Kidney (tissue), 14 donors: ENCODE data around the gene ZNF710. TPM values are rescaled to one million over a fixed set of nuclear protein-coding genes. Genes with fewer than 3 reads are reported as not detected.

ENCODE experiments used
- DNase-seq, 5 donors: peaks; one replicate each; pipeline ENCODE4 v3.0.0-alpha.2; 2013 to 2020
- FAIRE-seq: peaks from 2 replicates; lab custom pipeline; 2012; peaks lifted over from hg19 to GRCh38; lab: Jason Lieb, UNC
- H3K27ac ChIP-seq, 2 donors: one replicate each; pipeline ENCODE4 v1.7.0; 2013; ENCODE audit warnings: low read depth in 2 of 2, low read length in 2 of 2, inconsistent platforms in 1 of 2
- H3K27me3 ChIP-seq: one replicate; pipeline ENCODE4 v1.7.1; 2013; ENCODE audit warnings: low read length, inconsistent platforms; ENCODE audit not compliant: control insufficient read depth, insufficient read depth
- H3K36me3 ChIP-seq, 3 donors: one replicate each; pipeline versions ENCODE4 v1.7.0 to v1.7.1; 2013; ENCODE audit warnings: low read length in 3 of 3, control low read depth in 1 of 3, inconsistent platforms in 1 of 3; ENCODE audit not compliant: insufficient read depth in 3 of 3, control insufficient read depth in 2 of 3
- H3K4me1 ChIP-seq, 3 donors: one replicate each; pipeline versions ENCODE4 v1.7.0 to v1.7.1; 2013; ENCODE audit warnings: low read length in 3 of 3, inconsistent platforms in 1 of 3, low read depth in 1 of 3; ENCODE audit not compliant: control insufficient read depth in 2 of 3, insufficient read depth in 2 of 3
- H3K4me3 ChIP-seq, 3 donors: one replicate each; pipeline versions ENCODE4 v1.7.0 to v1.8.1; 2013; ENCODE audit warnings: low read length in 3 of 3, control low read depth in 1 of 3, inconsistent platforms in 1 of 3
- H3K9ac ChIP-seq, 3 donors: one replicate each; pipeline versions ENCODE4 v1.7.0 to v1.7.1; 2013; ENCODE audit warnings: low read length in 3 of 3, control low read depth in 1 of 3, inconsistent platforms in 1 of 3
- H3K9me3 ChIP-seq, 3 donors: one replicate each; pipeline versions ENCODE4 v1.7.0 to v1.7.1; 2013; ENCODE audit warnings: low read length in 3 of 3, control low read depth in 1 of 3, inconsistent platforms in 1 of 3; ENCODE audit not compliant: control insufficient read depth in 2 of 3, insufficient read depth in 1 of 3
- CTCF ChIP-seq: IDR thresholded peaks from 3 replicates; pipeline ENCODE4 v1.5.1; 2012; ENCODE audit warnings: mild to moderate bottlenecking, moderate library complexity, borderline replicate concordance; ENCODE audit not compliant: insufficient read depth; ENCODE audit errors: extremely low read depth
- intact Hi-C: fragments of 100-400 bp; cut with DNase I; formaldehyde crosslinking; loops from one replicate; pipeline ENCODE4 v1.11.1; 2022
- polyA plus RNA-seq: library from polyadenylated mRNA; stranded (reverse); fragments of 350-450 nt; fragmentation: Illumina TruSeq; extraction: RNeasy Lipid Tissue Mini Kit (QIAGEN cat#74804); gene quantifications from one replicate; pipeline ENCODE4 v1.2.3, GENCODE V29; 2014; ENCODE audit warnings: low read depth, low replicate concordance; ENCODE audit not compliant: insufficient read depth
- total RNA-seq: library from RNA; stranded (reverse); fragmentation: NEBNext Ultra II Directional; extraction: Animal tissue kit (Norgen Biotek cat#: 25700); gene quantifications from one replicate; pipeline ENCODE4 v1.2.1, GENCODE V29; 2021
- donor health status: control.
- donor health status: control.
- donor health status: control.
- donor health status: control.
- donor health status: control.
- donor health status: DM: yes; HTN: yes; CAD: no.
- donor health status: Normal renal cell carcinoma (clear cell type).

The ZNF710 gene
- total and polyA plus RNA-seq, 2 donors from 2014 or later, result 11.0 to 17.0 TPM

DNA sequence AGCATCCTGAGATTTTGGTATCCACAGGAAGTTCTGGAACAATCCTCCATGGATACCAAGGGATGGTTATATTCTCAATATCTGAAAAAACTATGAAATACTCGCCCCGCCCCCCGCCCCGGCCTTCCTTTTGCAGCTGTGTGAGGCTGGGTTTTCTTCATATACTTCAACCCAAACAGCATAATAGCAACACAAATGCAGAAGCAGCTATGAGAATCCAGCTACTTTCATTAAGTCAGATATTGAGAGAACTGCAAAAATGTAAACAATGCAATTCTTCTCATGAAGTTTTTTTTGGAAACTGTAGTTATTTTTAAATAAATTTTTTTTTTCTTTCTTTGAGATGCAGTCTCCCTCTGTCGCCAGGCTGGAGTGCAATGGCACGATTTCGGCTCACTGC lies 112.0 kb downstream of the ZNF710 start:
- no peaks in the 10 kb centered on the region for H3K4me1 ChIP-seq
- peaks cover 0 to 9% (median 2%) of the 10 kb centered on the region in 3 donors for H3K9me3 ChIP-seq
- DNase-seq, result no peak
- no peak overlapping the region for H3K27ac ChIP-seq
- TF ChIP-seq CTCF, result no peak
- intact Hi-C loops, result no loop called here
- no peak overlapping the region for H3K9ac ChIP-seq
- no peak for FAIRE-seq
- H3K36me3 ChIP-seq, result no peaks in the 10 kb centered on the region
- H3K4me3 ChIP-seq, result no peak overlapping the region
- H3K27me3 ChIP-seq, result no peaks in the 10 kb centered on the region

DNA sequence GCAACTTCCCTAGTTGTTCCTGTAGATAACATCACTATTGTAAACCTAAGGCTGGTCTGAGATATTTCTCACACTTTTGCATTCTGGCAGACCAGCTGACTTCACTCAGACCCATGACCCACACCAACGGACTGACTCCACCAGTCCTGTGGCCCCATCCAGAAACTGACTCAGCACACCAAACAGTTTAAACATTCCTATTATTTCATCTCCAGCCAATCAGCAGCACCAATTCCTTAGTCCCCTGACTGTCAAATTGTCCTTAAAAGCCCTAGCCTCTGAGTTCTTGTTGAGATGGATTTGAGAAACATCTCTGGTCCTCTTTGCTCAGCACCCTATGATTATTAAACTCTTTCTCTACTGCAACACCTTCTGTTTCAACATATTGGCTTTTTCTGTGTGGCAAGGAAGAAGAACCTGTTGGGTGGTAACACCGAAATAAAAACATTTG lies 113.4 kb downstream of the ZNF710 start:
- DNase-seq (no peak), FAIRE-seq (no peak)
- Histone ChIP-seq H3K4me3 (no peak overlapping the region), H3K27ac (no peak overlapping the region), H3K9ac (no peak overlapping the region), H3K9me3 (peaks cover 0 to 9% (median 2%) of the 10 kb centered on the region in 3 donors), H3K4me1 (no peaks in the 10 kb centered on the region), H3K27me3 (no peaks in the 10 kb centered on the region), H3K36me3 (no peaks in the 10 kb centered on the region)
- intact Hi-C loops, result no loop called here
- TF ChIP-seq CTCF, result no peak

DNA sequence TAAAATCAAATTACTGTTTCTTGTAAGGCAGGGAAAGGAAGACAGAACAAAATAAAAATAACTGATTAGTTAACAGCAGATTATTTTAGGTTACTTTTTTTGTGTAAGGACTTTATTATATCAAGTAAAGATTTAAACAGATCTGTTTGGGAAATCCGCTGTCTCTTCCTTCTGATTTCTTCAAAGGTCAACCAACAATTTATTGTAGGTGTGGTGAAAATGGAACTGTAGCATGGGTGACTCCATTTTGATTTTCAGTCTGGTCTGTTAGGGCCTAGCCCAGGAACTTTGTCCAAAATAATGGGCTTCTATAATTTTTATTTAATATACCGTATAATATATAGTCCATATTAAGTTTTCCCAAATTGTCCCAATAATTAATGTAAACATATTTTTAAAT lies 114.7 kb downstream of the ZNF710 start:
- H3K4me3 ChIP-seq, result no peak overlapping the region
- no peak overlapping the region for H3K9ac ChIP-seq
- H3K27ac ChIP-seq, result no peak overlapping the region
- no peaks in the 10 kb centered on the region for H3K27me3 ChIP-seq
- no peaks in the 10 kb centered on the region for H3K4me1 ChIP-seq
- FAIRE-seq, result no peak
- peaks cover 0 to 9% (median 2%) of the 10 kb centered on the region in 3 donors for H3K9me3 ChIP-seq
- H3K36me3 ChIP-seq, result no peaks in the 10 kb centered on the region
- TF ChIP-seq CTCF, result no peak
- intact Hi-C loops, result no loop called here
- no peak for DNase-seq

DNA sequence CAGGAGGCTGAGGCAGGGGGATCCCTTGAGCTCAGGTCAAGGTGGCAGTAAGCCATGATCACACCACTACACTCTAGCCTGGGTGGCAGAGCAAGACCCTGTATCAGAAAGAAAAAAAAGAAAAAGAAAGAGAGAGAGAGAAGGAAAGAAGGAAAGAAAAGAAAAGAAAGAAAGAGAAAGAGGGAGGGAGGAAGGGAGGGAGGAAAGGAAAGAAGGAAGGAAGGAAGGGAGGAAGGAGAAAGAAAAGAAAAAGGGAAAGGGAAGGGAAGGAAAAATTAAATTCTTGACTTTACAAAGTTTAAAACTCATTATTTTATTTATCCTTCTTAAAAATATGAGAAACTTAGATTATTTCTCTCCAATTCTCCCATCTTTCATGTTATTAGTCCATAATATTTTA lies 118.2 kb downstream of the ZNF710 start:
- no peaks in the 10 kb centered on the region for H3K27me3 ChIP-seq
- no peaks in the 10 kb centered on the region for H3K4me1 ChIP-seq
- no peaks in the 10 kb centered on the region for H3K36me3 ChIP-seq
- TF ChIP-seq CTCF, result no peak
- FAIRE-seq (no peak), DNase-seq (no peak)
- H3K9ac ChIP-seq, result no peak overlapping the region
- no peak overlapping the region for H3K4me3 ChIP-seq
- H3K9me3 ChIP-seq, result peaks cover 0 to 6% (median 0%) of the 10 kb centered on the region in 3 donors
- H3K27ac ChIP-seq, result no peak overlapping the region
- intact Hi-C loops, result no loop called here
